Measurements from ENCODE around the gene CORO2B. TPM values are rescaled to one million over a fixed set of nuclear protein-coding genes. Genes with fewer than 3 reads are reported as not detected.

CORO2B gene
- total RNA-seq, 1 donor from 2014 or later: 11.0 TPM

DNA sequence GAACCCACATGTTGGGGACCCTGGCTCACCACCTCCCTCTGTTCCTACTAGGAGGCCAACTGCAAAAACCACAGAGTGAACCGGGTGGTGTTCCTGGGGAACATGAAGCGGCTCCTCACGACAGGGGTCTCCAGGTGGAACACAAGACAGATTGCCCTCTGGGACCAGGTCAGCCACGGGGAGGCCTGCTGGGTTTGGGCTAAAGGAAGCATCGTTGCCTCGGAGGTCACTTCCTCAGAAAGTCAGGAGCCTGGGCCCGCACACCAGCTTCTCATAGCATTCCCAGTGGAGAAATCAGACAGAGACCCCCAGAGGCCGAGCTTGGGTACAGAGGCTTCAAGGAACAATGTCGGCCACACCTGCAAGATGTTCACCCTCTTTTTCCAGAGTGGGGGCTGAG, 135.1 kb downstream of the CORO2B start:
- Histone ChIP-seq H3K4me1 (no peaks in the 10 kb centered on the region), H3K27me3 (no peaks in the 10 kb centered on the region), H3K36me3 (peaks cover 0 to 5% of the 10 kb centered on the region in 2 donors), H3K27ac (no peak overlapping the region), H3K4me3 (no peak overlapping the region), H3K9me3 (no peaks in the 10 kb centered on the region)
- DNase-seq (ENCODE audit: low spot score in 2 of 2): no peak
- TF ChIP-seq, protein P1, sequence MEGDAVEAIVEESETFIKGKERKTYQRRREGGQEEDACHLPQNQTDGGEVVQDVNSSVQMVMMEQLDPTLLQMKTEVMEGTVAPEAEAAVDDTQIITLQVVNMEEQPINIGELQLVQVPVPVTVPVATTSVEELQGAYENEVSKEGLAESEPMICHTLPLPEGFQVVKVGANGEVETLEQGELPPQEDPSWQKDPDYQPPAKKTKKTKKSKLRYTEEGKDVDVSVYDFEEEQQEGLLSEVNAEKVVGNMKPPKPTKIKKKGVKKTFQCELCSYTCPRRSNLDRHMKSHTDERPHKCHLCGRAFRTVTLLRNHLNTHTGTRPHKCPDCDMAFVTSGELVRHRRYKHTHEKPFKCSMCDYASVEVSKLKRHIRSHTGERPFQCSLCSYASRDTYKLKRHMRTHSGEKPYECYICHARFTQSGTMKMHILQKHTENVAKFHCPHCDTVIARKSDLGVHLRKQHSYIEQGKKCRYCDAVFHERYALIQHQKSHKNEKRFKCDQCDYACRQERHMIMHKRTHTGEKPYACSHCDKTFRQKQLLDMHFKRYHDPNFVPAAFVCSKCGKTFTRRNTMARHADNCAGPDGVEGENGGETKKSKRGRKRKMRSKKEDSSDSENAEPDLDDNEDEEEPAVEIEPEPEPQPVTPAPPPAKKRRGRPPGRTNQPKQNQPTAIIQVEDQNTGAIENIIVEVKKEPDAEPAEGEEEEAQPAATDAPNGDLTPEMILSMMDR (IDR thresholded peaks at IDR 0.05): no peak
- intact Hi-C loops (cut with DNase I): no loop called here

DNA sequence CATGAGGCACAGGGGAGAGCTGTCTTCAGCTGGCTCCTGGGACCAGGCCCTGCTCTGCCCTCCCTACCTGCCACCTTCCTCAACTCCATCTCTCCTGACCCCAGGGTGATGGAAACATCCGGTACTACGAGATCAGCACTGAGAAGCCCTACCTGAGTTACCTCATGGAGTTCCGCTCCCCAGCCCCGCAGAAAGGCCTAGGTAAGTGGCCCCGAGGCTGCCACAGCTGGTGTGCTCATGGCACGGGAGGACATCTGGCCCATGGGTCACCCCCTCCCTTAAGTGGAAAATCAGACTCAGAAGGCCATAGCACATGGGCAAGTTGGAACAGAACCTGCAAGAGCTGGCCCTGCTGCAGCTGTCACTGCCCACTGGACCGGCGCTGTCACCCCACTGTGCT, 136.3 kb downstream of the CORO2B start:
- Histone ChIP-seq H3K4me1 (no peaks in the 10 kb centered on the region), H3K9me3 (no peaks in the 10 kb centered on the region), H3K27ac (no peak overlapping the region), H3K27me3 (no peaks in the 10 kb centered on the region), H3K36me3 (peaks cover 0 to 5% of the 10 kb centered on the region in 2 donors), H3K4me3 (no peak overlapping the region)
- TF ChIP-seq, protein P1 (IDR thresholded peaks at IDR 0.05): no peak
- intact Hi-C loops (cut with DNase I): no loop called here
- DNase-seq (ENCODE audit: low spot score in 2 of 2): no peak

DNA sequence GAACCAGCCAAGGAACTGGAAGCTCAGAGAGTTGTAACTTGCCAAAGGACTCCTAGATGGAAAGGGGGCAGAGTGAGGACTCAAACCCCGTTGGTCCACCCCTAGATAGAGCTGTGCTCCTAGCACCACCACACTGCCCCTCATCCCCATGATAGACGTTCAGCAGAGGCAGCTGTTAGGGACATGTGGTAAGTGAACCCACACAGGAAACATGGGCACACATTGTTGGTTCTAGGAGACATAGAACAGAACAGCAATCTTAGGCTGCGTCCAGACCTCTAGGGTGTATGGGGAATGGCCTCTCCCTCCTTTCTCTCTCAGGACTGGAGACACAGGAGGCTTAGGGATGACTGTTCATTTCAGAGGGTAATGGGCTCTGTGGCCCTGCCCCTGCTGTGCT, 139.2 kb downstream of the CORO2B start:
- H3K9me3 ChIP-seq: no peaks in the 10 kb centered on the region
- no peaks in the 10 kb centered on the region for H3K27me3 ChIP-seq
- intact Hi-C loops (cut with DNase I): no loop called here
- no peaks in the 10 kb centered on the region for H3K36me3 ChIP-seq
- H3K27ac ChIP-seq: no peak overlapping the region
- TF ChIP-seq, protein P1 (IDR thresholded peaks at IDR 0.05): no peak
- no peaks in the 10 kb centered on the region for H3K4me1 ChIP-seq
- DNase-seq (ENCODE audit: low spot score in 2 of 2): no peak
- H3K4me3 ChIP-seq: no peak overlapping the region

DNA sequence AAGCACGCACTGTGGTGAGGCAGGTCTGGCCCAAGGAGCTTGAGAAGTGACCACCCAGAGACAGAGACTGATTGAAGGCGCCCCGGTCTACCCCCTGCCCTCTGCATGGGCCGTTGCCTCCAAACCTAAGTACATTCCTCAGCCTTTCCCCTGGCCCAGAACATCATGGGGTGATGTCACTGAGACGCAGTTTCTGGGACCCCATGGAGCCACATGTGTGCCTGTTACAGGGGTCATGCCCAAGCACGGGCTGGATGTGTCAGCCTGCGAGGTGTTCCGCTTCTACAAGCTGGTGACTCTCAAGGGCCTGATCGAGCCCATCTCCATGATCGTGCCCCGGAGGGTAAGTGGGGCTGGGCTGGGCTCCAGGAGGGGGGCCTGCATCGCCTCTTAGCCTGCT, 139.7 kb downstream of the CORO2B start:
- intact Hi-C loops (cut with DNase I): no loop called here
- H3K36me3 ChIP-seq: no peaks in the 10 kb centered on the region
- H3K27ac ChIP-seq: no peak overlapping the region
- H3K27me3 ChIP-seq: no peaks in the 10 kb centered on the region
- H3K9me3 ChIP-seq: no peaks in the 10 kb centered on the region
- no peak overlapping the region for H3K4me3 ChIP-seq
- TF ChIP-seq, protein P1 (IDR thresholded peaks at IDR 0.05): no peak
- no peak for DNase-seq (ENCODE audit: low spot score in 2 of 2)
- H3K4me1 ChIP-seq: no peaks in the 10 kb centered on the region

DNA sequence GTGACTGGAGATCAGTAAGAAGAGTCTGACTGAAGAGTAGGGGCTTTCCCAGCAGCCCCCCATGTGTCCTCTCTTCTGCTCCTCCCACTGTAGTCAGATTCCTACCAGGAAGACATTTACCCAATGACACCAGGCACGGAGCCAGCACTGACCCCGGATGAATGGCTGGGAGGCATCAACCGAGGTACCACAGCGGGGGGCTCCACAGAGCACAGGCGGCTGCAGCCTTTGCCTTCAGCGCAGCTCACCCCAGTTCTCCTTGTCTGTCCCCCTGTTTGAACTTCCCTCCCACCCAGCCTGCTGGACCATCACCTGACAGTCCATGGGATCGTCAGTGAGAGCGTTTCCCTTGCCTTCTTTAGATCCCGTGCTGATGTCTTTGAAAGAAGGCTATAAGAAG, 140.3 kb downstream of the CORO2B start:
- no peaks in the 10 kb centered on the region for H3K4me1 ChIP-seq
- intact Hi-C loops (cut with DNase I): no loop called here
- no peak for DNase-seq (ENCODE audit: low spot score in 2 of 2)
- TF ChIP-seq, protein P1 (IDR thresholded peaks at IDR 0.05): no peak
- no peaks in the 10 kb centered on the region for H3K9me3 ChIP-seq
- H3K36me3 ChIP-seq: no peaks in the 10 kb centered on the region
- no peaks in the 10 kb centered on the region for H3K27me3 ChIP-seq
- no peak overlapping the region for H3K27ac ChIP-seq
- no peak overlapping the region for H3K4me3 ChIP-seq

DNA sequence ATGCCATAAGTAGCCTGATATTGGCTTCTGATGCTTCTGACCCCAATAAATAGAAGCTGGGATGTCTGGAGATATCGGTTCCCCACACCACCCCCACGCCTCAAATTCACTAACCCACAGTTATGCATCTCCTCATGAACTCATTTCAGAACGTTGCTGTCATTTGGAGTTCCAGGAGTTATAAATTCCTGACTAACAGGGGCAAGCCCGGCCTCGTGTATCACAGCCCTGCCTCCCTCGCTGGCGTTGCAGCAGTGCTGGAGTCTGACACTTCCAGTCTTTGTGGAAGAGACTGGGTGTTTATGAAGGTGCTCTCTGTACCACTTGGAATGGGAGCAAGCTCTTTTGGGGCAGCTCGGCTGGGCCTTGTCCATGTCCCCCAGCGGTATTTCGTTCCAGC, 140.9 kb downstream of the CORO2B start:
- Histone ChIP-seq H3K4me1 (no peaks in the 10 kb centered on the region), H3K27ac (no peak overlapping the region), H3K27me3 (no peaks in the 10 kb centered on the region), H3K36me3 (no peaks in the 10 kb centered on the region), H3K4me3 (no peak overlapping the region), H3K9me3 (no peaks in the 10 kb centered on the region)
- TF ChIP-seq, protein P1 (IDR thresholded peaks at IDR 0.05): no peak
- intact Hi-C loops (cut with DNase I): no loop called here
- no peak for DNase-seq (ENCODE audit: low spot score in 2 of 2)

Data from ascending aorta (tissue), 2 donors.